ENCODE measurements around the gene LILRB3.

DNA sequence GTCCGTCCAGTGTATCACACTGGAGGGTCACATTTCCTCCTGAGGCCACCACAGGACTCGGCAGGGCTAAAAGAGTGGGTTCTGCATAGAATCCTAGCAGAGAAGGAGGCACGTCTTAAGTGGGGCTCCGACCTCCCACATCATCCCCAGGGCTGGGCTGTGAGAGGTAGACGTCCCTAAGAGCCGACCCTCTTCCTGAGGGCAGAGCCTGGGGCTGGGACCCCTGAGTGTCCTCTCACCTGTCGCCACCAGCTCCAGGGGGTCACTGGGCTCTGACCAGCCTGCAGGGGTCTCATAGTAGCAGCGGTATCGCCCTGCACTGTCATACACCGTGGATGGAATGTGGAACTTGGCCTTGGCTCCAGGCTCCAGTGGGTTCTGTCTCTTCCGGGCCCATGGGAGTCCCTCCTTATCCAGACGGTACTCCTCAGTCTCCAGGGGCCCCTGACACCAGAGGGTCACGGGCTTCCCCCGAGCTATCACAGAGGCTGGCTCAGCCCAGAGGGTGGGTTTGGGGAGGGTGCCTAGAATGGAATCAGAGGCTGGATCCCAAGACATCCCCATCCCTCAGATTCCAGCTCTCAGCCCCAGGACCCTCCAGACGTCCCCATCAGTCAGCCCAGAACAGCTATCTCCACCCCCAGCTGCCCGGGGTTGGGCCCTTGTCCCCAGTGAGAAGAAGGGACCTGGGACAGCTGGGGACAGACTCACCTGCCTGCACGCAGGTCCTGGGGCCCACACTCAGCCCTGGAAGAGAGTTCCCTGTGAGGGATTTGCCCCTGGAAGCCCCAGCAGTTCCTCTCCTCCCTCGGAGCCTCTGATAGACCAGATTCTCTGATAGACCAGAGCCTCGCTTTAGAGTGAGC lies 33.7 kb upstream of the LILRB3 start:
- TF ChIP-seq, protein P1, sequence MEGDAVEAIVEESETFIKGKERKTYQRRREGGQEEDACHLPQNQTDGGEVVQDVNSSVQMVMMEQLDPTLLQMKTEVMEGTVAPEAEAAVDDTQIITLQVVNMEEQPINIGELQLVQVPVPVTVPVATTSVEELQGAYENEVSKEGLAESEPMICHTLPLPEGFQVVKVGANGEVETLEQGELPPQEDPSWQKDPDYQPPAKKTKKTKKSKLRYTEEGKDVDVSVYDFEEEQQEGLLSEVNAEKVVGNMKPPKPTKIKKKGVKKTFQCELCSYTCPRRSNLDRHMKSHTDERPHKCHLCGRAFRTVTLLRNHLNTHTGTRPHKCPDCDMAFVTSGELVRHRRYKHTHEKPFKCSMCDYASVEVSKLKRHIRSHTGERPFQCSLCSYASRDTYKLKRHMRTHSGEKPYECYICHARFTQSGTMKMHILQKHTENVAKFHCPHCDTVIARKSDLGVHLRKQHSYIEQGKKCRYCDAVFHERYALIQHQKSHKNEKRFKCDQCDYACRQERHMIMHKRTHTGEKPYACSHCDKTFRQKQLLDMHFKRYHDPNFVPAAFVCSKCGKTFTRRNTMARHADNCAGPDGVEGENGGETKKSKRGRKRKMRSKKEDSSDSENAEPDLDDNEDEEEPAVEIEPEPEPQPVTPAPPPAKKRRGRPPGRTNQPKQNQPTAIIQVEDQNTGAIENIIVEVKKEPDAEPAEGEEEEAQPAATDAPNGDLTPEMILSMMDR (optimal IDR thresholded peaks at IDR 0.05 in 1 of 3, IDR thresholded peaks at IDR 0.05 in 1 of 3, conservative IDR thresholded peaks at IDR 0.05 in 1 of 3; ENCODE audit: extremely low read depth in 1 of 3, insufficient read depth in 2 of 3, low read length in 3 of 3), result no peak
- no peak for TF ChIP-seq EZH2 (IDR thresholded peaks at IDR 0.05; ENCODE audit: low read length)
